Ecto neural progenitor cell (in vitro differentiated cells): ENCODE data around the gene KBTBD3.
"Not testable (repeated sequence)": the region's sequence is repeated elsewhere in the genome, so short reads cannot be mapped to it uniquely, and the experiment has no call there.

ENCODE experiments used
- DNase-seq: peaks from one replicate; pipeline ENCODE4 v3.0.0-alpha.2; 2018; ENCODE audit warnings: low spot score

KBTBD3 gene

DNA sequence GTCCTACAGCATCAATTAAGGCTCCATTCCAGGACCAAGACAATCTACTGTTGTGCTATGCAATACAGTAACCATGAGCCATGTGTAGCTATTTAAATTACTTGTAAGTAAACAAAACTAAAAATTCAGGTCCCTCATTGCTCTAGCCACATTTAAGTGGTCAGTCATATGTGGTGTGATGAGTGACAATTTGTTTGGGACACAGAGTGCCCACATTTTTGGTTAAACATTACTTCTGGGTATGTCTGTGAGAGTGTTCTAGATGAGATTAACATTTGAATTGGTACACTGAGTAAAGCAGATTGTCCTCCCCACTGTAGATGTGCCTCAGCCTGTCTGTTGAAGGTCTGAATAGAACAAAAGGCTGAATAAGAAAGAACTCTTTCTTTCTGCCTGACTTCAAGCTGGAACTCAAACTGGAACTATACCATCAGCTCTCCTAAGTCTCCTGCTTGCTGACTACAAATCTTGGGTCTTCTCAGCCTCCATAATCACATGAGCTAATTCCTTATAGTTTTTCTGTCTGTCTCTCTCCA is 15.8 kb downstream of the KBTBD3 start:
- DNase-seq, result no peak

DNA sequence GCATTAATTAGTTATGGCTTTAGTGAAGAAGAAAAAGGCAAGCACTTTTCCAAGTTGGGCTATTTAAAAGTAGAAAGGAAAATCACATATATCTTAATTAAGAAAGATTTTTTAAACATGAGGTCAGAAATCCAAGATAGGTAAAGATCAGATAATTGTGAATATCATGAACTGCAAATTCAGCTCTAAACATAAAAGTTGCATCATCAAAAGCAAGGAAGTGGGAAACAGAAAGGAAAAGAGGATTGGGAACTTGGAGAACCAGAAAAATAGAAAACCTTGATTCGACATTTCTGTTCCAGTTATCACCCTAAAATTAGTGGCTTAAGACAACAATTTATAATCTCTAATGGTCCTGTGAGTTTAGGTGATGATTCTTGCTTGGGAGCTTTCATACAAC is 17.5 kb downstream of the KBTBD3 start:
- DNase-seq, result no peak

DNA sequence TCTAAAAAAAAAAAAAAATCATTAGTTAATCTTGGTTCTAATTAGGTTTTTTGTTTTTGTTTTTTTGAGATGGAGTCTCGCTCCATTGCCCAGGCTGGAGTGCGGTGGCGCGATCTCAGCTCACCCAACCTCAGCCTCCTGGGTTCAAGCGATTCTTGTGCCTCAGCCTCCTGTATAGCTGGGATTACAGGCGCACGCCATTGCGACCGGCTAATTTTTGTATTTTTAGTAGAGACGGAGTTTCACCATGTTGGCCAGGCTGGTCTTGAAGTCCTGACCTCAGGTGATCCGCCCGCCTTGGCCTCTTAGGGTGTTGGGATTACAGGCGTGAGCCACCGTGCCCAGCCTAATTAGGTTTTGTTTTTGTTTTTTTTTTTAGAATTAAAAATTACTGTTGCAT is 18.8 kb downstream of the KBTBD3 start:
- DNase-seq, result not testable (repeated sequence)

DNA sequence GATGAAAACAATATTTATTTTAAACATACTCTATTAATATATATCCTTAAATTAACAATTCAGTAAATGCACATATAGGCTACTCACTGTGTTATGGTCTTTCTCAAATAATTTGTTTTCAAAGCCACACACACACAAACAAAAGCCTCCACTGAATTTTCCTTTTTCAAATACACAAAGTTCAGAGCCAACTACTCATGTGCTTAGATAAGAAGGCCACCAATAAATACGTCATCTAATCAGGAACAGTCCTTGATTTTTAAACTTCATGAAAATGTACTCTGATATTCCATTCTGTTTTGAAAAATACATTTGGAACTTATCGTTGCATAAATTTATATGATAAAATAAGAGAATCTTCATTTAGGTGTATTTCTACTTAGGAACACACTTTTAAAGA is 26.0 kb downstream of the KBTBD3 start:
- DNase-seq, result no peak

GRCh38 chr11:106049727-106050476 is 27.2 kb downstream of the KBTBD3 start:
- no peak for DNase-seq

DNA sequence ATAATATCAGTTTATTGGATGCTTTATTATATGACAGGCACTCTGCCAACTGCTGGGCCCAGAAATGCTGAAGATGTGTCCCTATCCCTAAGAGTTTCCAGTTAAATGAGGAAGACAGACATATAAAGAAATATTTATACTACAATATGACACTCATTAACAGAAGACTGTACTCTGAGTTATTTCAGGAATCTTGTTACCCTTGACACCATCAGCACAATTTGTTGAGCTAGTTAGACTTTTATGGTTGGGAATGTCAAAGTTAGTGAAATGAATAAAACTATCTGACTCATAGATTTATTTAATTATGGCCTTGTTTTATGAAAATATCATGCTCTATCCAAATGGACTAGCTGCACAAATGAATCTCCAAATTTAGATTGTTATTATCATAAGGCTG is 29.5 kb downstream of the KBTBD3 start:
- DNase-seq, result no peak

DNA sequence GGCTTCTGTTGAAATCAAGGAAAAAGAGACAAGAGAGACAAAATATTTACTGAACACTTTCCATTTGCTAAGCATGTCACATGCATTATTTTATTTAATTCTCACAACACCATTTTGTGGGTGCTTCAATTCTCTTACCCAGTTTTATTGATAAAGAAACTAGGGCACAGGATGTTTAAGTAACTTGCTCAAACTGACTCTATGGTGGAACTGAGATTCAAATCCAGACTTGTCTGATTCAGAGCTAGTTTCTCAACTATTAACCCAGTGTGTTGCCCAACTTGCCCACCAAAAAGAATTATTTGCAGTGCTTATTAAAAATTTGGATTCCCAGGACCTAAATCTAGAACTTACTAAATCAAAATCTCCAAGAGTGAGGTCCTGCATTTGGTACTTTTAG is 33.6 kb downstream of the KBTBD3 start:
- no peak for DNase-seq

DNA sequence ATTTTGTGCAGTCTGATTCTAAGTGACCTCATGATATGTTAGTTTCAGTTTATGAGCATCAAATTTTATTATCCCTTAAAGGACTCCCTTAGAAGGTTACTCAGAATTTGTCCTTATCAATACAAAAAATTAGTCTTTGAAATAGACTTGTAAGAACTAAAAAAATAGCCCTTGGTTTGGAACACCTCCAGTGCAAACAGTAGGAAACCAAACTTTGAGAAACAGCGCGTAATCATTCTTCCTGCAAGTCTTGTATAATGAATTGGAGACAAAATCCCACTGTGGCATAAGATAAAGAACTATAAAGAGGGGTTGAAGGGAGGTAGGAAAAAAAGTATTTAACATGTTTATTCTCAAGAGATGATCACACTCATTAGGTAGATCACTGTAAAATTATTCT is 44.3 kb downstream of the KBTBD3 start:
- no peak for DNase-seq

GRCh38 chr11:106031936-106032335 is 45.2 kb downstream of the KBTBD3 start:
- DNase-seq, result no peak

DNA sequence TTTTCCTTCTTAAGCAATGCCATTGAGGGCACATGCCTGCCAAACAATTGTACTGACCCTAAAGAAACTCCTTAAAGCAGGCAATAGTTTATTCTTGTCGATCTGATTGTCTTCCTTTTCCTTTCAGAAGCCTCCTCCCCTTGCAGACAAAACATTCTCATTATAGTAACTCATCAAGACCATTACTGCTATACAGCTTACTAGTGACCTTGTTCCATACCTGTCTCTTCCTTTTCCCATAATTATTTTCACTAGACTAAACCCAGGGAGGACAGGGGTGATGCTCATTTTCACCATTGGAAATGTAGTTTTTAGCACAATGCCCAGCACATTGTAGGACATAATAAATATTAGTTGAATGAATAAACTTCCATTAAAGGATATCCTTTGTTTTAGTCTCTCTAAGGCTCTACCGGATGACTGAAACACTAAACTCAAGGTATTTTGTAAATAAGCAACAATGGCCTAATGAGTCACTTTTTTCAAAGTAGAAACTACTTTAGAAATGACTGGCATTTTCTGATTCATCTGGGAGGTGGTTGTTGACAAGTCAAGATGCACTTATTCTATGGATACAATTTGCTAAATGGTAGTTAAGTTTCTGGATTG is 45.8 kb downstream of the KBTBD3 start:
- no peak for DNase-seq

- DNase-seq, result no peak
Observed at GRCh38 chr11:106030609-106031008, 46.5 kb downstream of the KBTBD3 start.

GRCh38 chr11:106022795-106023275 is 54.3 kb downstream of the KBTBD3 start:
- DNase-seq, result no peak

DNA sequence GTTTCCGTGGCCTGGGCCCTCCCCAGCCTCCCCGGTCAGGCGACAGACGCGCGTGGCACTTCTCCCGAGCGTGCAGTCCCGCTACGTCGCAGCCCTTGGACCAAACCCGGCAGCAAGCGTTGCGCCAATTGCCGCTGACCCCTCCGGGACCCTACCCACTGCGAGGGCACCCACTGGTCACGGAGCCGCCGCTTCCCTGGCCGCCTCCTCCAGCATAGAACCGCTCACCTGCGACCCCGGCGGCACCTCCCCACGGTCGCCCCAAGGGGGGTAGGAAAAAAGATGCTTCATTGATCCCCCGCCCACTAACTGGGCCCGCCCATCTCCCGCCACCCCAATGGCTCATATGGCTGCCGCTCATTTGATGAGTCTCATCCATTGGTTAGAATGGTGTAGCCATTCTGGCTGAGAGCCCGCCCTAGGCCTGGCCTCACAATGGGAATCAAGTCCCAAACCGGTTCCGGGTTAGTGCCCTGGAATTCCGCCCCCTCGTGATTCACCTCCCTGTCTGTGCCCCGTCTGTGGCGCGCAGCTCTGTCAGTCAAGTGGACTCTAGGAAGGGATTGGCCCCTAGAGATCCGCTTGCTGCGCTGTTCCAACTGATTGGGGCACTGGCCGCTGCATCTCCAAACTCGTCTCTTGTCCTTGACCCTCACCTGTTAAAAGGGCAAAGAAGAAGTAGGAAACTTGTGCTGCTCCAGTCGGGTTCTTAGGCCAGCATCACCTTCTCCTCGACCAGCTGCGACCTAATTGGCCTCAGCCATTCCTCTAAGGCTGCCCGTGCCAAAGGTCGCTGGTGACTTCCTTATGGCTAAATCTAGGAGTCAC is 55.0 kb downstream of the KBTBD3 start, which contains the start of gene MSANTD4:
Gene MSANTD4, minus strand, starts transcription at position 274 of the 828 bp plus-strand sequence. CDS start 11,323 bp downstream, outside the sequence.
- peak; percentile 97 for DNase-seq

GRCh38 chr11:106021181-106021966 is 55.8 kb downstream of the KBTBD3 start:
- DNase-seq, result no peak

- no peak for DNase-seq
Observed at GRCh38 chr11:106017093-106017492, 60.1 kb downstream of the KBTBD3 start.

DNA sequence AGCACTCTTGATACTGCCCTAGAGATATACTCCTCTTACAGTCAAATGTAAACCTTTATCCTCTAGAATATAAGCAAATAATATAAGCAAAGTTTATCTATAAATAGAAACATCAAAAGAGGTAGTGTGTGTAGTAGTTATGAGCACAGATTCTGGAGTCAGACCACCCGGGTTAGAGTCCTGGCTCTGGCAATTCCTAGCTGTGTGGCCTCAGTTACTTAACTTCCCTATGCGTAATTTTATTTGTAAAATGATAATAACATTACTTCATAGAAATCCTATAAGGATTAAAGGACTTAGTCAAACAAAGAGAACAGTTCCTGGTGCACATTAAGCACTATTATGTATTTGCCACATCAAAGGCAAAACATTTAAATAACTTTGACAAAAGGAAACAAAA is 62.1 kb downstream of the KBTBD3 start:
- no peak for DNase-seq

GRCh38 chr11:106014620-106015019 is 62.5 kb downstream of the KBTBD3 start:
- DNase-seq, result no peak

- no peak for DNase-seq
Observed at GRCh38 chr11:106014035-106014434, 63.1 kb downstream of the KBTBD3 start.

DNA sequence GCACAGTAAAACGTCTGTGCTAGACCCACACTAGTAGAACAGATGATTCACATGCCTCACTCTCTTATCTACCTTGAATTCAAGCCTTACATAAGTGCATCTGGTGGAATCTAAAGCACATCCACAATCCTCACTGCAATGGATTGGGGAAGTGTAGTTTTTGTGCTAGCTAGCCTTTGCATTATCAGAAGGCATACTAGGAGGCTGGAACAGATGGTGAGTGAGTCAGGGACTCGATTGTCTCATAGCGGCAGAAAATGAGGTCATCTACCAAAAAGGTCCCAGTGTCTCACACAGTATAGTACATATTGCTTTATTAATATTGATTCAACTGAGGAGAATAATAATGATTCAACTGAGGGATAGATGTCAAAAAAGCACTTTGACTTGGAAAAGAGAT is 64.4 kb downstream of the KBTBD3 start:
- no peak for DNase-seq

GRCh38 chr11:106011481-106011880 is 65.7 kb downstream of the KBTBD3 start:
- DNase-seq, result no peak

DNA sequence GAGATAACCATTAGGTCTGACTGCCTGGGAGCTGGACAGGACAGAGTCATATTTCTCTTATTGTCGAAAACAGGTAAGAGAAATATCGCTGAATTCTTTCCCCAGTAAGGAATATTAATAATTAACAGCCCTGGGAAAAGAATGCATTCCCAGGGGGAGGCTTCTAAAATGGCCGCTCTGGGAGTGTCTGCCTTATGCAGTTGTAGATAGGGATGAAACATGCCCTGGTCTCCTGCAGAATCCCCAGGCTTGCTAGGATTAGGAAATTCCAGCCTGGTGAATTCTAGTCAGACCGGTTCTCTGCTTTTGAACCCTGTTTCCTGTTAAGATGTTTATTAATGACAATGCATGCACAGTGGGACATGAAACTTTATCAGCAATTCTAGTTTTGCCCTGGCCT is 74.1 kb downstream of the KBTBD3 start:
- not testable (repeated sequence) for DNase-seq
